ENCODE results near the gene RPL3.
"Not testable (repeated sequence)": the region's sequence is repeated elsewhere in the genome, so short reads cannot be mapped to it uniquely, and the experiment has no call there.

RPL3 gene

DNA sequence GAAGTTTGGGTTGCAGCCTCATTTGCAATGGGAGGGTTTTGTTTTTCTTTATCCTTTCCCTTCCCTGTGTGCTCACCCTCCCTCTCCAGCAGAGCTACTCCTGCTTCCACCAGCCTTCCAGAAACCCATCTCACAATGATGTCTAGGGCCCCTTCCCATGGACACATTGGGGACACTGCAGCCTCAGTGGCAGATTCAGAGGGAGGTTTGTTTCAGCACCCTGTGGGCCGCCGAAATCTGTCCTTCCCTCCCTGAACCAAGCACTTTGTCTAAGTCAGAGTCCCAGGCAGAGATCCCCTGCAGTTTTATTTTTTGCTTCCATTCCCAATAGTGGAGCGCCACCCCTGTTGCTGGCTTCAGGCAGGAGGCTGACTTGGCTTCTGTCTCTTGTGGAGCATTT, 21.8 kb upstream of the RPL3 start:
- H3K4ac ChIP-seq (ENCODE audit: low read depth, low read length): no peak overlapping the region
- WGBS (ENCODE audit: extremely low coverage, insufficient coverage, insufficient read length): no CpG with 5 or more reads among the region's 3 CpGs
- H3K4me1 ChIP-seq (ENCODE audit: control insufficient read depth in 1 of 2, insufficient read depth in 2 of 2, low read length in 2 of 2): no peaks in the 10 kb centered on the region
- H3K79me2 ChIP-seq (ENCODE audit: control insufficient read depth, insufficient read depth, low read length, poor library complexity): no peaks in the 10 kb centered on the region
- no peak overlapping the region for H3K14ac ChIP-seq (ENCODE audit: low read length)
- H2AK5ac ChIP-seq (ENCODE audit: low read length): no peak overlapping the region
- no peak overlapping the region for H3K27ac ChIP-seq (ENCODE audit: low read depth, low read length)
- no peak overlapping the region for H4K8ac ChIP-seq (ENCODE audit: low read depth, low read length)
- no peak overlapping the region for H4K91ac ChIP-seq (ENCODE audit: low read depth, low read length)
- H3K27me3 ChIP-seq (ENCODE audit: insufficient read depth, low read length): no peaks in the 10 kb centered on the region
- H3K9me3 ChIP-seq (ENCODE audit: insufficient read depth, low read depth, low read length): no peaks in the 10 kb centered on the region
- H3K4me2 ChIP-seq (ENCODE audit: low read length): no peak overlapping the region
- no peak overlapping the region for H2BK120ac ChIP-seq (ENCODE audit: insufficient read depth, low read length, poor library complexity)
- H4K12ac ChIP-seq (ENCODE audit: low read depth, low read length): no peak overlapping the region
- no peak overlapping the region for H3K9ac ChIP-seq (ENCODE audit: low read length)
- H3K36me3 ChIP-seq (ENCODE audit: control insufficient read depth in 1 of 2, insufficient read depth in 2 of 2, low read length in 2 of 2): no peaks in the 10 kb centered on the region
- H2BK12ac ChIP-seq (ENCODE audit: low read length): no peak overlapping the region
- DNase-seq: no peak
- no peak overlapping the region for H2AFZ ChIP-seq (ENCODE audit: insufficient read depth, low read length, poor library complexity)
- no peak overlapping the region for H3K18ac ChIP-seq (ENCODE audit: low read length)
- no peak overlapping the region for H2BK5ac ChIP-seq (ENCODE audit: low read depth, low read length, poor library complexity)
- no peak overlapping the region for H3K4me3 ChIP-seq (ENCODE audit: low read depth, low read length)
- H3K23ac ChIP-seq (ENCODE audit: low read length): no peak overlapping the region
- no peaks in the 10 kb centered on the region for H3K79me1 ChIP-seq (ENCODE audit: low read length)

DNA sequence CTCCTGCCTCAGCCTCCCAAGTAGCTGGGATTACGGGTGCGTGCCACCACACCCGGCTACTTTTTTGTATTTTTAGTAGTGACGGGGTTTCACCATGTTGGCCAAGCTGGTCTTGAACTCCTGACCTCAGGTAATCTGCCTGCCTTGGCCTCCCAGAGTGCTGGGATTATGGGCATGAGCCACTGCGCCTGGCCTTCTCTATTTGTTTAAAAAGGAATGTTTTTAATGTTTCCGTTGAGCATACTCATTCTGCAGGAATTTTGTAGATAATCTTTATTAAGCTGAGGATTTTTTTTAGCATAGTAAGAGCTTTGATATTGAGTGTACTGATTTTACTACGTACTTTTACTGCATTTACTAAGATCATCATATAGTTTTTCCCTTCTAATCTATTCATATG, 20.4 kb upstream of the RPL3 start:
- not testable (repeated sequence) for H2BK12ac ChIP-seq (ENCODE audit: low read length); H3K4me2 ChIP-seq (ENCODE audit: low read length); H3K9me3 ChIP-seq (ENCODE audit: insufficient read depth, low read depth, low read length); H3K4me3 ChIP-seq (ENCODE audit: low read depth, low read length); H3K4ac ChIP-seq (ENCODE audit: low read depth, low read length); H2AK5ac ChIP-seq (ENCODE audit: low read length); H3K14ac ChIP-seq (ENCODE audit: low read length); H2BK120ac ChIP-seq (ENCODE audit: insufficient read depth, low read length, poor library complexity); H3K79me2 ChIP-seq (ENCODE audit: control insufficient read depth, insufficient read depth, low read length, poor library complexity); H2AFZ ChIP-seq (ENCODE audit: insufficient read depth, low read length, poor library complexity); H3K27ac ChIP-seq (ENCODE audit: low read depth, low read length); H3K27me3 ChIP-seq (ENCODE audit: insufficient read depth, low read length); H3K36me3 ChIP-seq (ENCODE audit: control insufficient read depth in 1 of 2, insufficient read depth in 2 of 2, low read length in 2 of 2); H4K91ac ChIP-seq (ENCODE audit: low read depth, low read length); H3K4me1 ChIP-seq (ENCODE audit: control insufficient read depth in 1 of 2, insufficient read depth in 2 of 2, low read length in 2 of 2); H2BK5ac ChIP-seq (ENCODE audit: low read depth, low read length, poor library complexity); H3K79me1 ChIP-seq (ENCODE audit: low read length); H3K9ac ChIP-seq (ENCODE audit: low read length); H4K12ac ChIP-seq (ENCODE audit: low read depth, low read length); H4K8ac ChIP-seq (ENCODE audit: low read depth, low read length); H3K23ac ChIP-seq (ENCODE audit: low read length); H3K18ac ChIP-seq (ENCODE audit: low read length)
- peak in 1 of 2 donors; percentile 78 for DNase-seq
- WGBS (ENCODE audit: extremely low coverage, insufficient coverage, insufficient read length): no CpG with 5 or more reads among the region's 7 CpGs

DNA sequence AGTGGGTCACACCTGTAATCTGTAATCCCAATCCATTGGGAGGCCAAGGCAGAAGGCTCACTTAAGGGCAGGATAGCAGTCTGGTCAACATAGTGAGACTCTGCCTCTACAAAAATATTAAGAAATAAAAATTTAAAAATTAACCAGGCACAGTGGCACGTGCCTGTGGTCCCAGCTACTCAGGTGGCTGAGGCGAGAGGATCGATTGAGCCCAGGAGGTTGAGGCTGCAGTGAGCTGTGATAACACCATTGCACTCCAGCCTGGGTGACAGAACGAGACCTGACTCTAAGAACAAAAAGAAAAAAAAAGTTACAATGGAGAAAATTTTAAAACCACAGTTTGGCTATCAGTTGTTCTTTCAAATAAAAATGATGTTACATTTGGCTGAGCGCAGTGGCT, 17.0 kb upstream of the RPL3 start:
- no peaks in the 10 kb centered on the region for H3K9me3 ChIP-seq (ENCODE audit: insufficient read depth, low read depth, low read length)
- no peak overlapping the region for H2BK120ac ChIP-seq (ENCODE audit: insufficient read depth, low read length, poor library complexity)
- H3K4me3 ChIP-seq (ENCODE audit: low read depth, low read length): no peak overlapping the region
- H3K4me1 ChIP-seq (ENCODE audit: control insufficient read depth in 1 of 2, insufficient read depth in 2 of 2, low read length in 2 of 2): no peaks in the 10 kb centered on the region
- no peak overlapping the region for H3K4me2 ChIP-seq (ENCODE audit: low read length)
- no peak overlapping the region for H3K27ac ChIP-seq (ENCODE audit: low read depth, low read length)
- H4K8ac ChIP-seq (ENCODE audit: low read depth, low read length): no peak overlapping the region
- no CpG with 5 or more reads among the region's 5 CpGs for WGBS (ENCODE audit: extremely low coverage, insufficient coverage, insufficient read length)
- no peak for DNase-seq
- H3K79me1 ChIP-seq (ENCODE audit: low read length): no peaks in the 10 kb centered on the region
- H3K79me2 ChIP-seq (ENCODE audit: control insufficient read depth, insufficient read depth, low read length, poor library complexity): no peaks in the 10 kb centered on the region
- H4K91ac ChIP-seq (ENCODE audit: low read depth, low read length): no peak overlapping the region
- no peak overlapping the region for H3K23ac ChIP-seq (ENCODE audit: low read length)
- H3K18ac ChIP-seq (ENCODE audit: low read length): no peak overlapping the region
- H2BK5ac ChIP-seq (ENCODE audit: low read depth, low read length, poor library complexity): no peak overlapping the region
- H3K14ac ChIP-seq (ENCODE audit: low read length): no peak overlapping the region
- no peaks in the 10 kb centered on the region for H3K27me3 ChIP-seq (ENCODE audit: insufficient read depth, low read length)
- no peak overlapping the region for H3K4ac ChIP-seq (ENCODE audit: low read depth, low read length)
- H3K36me3 ChIP-seq (ENCODE audit: control insufficient read depth in 1 of 2, insufficient read depth in 2 of 2, low read length in 2 of 2): no peaks in the 10 kb centered on the region
- H2AK5ac ChIP-seq (ENCODE audit: low read length): no peak overlapping the region
- H3K9ac ChIP-seq (ENCODE audit: low read length): no peak overlapping the region
- no peak overlapping the region for H2BK12ac ChIP-seq (ENCODE audit: low read length)
- H4K12ac ChIP-seq (ENCODE audit: low read depth, low read length): no peak overlapping the region
- no peak overlapping the region for H2AFZ ChIP-seq (ENCODE audit: insufficient read depth, low read length, poor library complexity)

DNA sequence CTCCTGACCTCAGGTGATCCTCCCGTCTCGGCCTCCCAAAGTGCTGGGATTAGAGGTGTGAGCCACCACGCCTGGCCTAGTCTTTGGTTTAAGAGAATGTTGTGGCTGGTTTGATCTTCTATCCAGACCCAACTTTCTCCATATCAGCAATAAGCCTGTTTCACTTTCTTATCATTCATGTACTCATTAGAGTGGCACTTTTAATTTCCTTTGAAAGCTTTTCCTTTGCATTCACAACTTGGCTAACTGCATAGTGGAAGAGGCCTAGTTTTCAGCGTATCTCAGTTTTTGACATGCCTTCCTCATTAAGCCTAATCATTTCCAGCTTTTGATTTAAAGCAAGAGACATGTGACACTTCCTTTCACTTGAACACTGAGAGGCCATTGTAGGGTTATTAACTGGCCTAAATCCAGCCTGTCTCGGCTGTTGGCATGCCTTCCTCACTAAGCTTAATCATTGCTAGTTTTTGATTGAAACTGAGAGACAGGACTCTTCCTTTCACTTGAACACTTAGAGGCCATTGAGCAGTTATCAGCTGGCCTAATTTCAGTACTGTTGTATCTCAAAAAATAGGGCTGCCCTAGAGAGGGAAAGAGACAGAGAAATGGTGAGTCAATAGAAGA, 13.1 kb upstream of the RPL3 start:
- Histone ChIP-seq H3K79me2 (ENCODE audit: control insufficient read depth, insufficient read depth, low read length, poor library complexity) (no peaks in the 10 kb centered on the region), H2BK12ac (ENCODE audit: low read length) (no peak overlapping the region), H2AK5ac (ENCODE audit: low read length) (no peak overlapping the region), H3K27me3 (ENCODE audit: insufficient read depth, low read length) (no peaks in the 10 kb centered on the region), H3K9ac (ENCODE audit: low read length) (no peak overlapping the region), H3K4me3 (ENCODE audit: low read depth, low read length) (no peak overlapping the region), H3K36me3 (ENCODE audit: control insufficient read depth in 1 of 2, insufficient read depth in 2 of 2, low read length in 2 of 2) (no peaks in the 10 kb centered on the region), H3K23ac (ENCODE audit: low read length) (no peak overlapping the region), H3K18ac (ENCODE audit: low read length) (no peak overlapping the region), H3K4ac (ENCODE audit: low read depth, low read length) (no peak overlapping the region), H3K14ac (ENCODE audit: low read length) (no peak overlapping the region), H3K79me1 (ENCODE audit: low read length) (no peaks in the 10 kb centered on the region), H2BK5ac (ENCODE audit: low read depth, low read length, poor library complexity) (no peak overlapping the region), H2AFZ (ENCODE audit: insufficient read depth, low read length, poor library complexity) (no peak overlapping the region), H4K8ac (ENCODE audit: low read depth, low read length) (no peak overlapping the region), H3K27ac (ENCODE audit: low read depth, low read length) (no peak overlapping the region), H3K9me3 (ENCODE audit: insufficient read depth, low read depth, low read length) (peaks cover 2% of the 10 kb centered on the region), H2BK120ac (ENCODE audit: insufficient read depth, low read length, poor library complexity) (no peak overlapping the region), H4K12ac (ENCODE audit: low read depth, low read length) (no peak overlapping the region), H4K91ac (ENCODE audit: low read depth, low read length) (no peak overlapping the region), H3K4me1 (ENCODE audit: control insufficient read depth in 1 of 2, insufficient read depth in 2 of 2, low read length in 2 of 2) (no peaks in the 10 kb centered on the region), H3K4me2 (ENCODE audit: low read length) (no peak overlapping the region)
- no peak for DNase-seq
- WGBS (ENCODE audit: extremely low coverage, insufficient coverage, insufficient read length): no CpG with 5 or more reads among the region's 5 CpGs

Data from trophoblast cell (in vitro differentiated cells and primary cell).